GM21576 (cell line): Measurements from ENCODE around the gene GUCY1B1.

Experiments
- ATAC-seq: cut with Tn5 transposase; IDR thresholded peaks from one replicate; pipeline ENCODE4 v1.9.1; 2021; ENCODE audit warnings: mild to moderate bottlenecking, moderate library complexity; ENCODE audit not compliant: unreplicated experiment

GUCY1B1 gene

DNA sequence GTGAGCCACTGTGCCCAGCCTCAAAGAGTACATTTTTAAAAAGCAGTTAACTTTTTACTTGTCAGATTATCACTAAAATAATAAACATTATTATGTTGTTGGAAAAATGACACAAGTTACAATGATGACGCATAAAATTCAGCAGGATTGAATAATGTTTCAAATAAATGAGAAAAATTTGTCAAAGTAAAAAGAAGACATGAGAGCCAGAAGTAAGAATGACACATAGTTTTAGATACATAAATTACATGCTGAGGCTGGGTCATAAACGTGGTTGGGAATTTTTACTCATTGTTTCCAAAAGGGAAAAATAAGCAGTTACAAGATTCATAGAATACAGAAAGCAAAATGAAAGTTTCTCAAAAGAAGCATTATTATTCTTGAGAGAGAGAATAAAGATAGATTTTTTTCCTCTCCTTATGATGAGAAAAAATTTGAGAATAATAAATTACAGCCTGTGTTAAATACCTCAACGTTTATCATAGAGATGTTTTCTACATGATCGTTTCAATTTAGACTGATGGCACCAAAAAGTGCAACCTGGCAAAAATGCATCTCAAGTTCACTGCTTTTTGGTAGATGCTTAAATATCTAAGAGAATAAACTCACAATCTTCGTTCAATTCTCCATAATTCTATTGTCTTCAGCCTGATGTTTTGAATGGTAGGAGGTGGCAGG, 40.4 kb downstream of the GUCY1B1 start:
- no peak for ATAC-seq

DNA sequence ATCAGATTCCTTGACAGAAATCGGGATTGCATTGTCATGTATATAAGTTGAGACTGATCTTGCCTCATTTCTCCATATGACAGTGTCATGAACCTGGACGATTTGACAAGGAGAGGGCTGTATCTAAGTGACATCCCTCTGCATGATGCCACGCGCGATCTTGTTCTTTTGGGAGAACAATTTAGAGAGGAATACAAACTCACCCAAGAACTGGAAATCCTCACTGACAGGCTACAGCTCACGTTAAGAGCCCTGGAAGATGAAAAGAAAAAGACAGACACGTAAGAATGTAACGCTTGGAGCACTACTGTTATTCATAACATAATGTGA, 40.9 kb downstream of the GUCY1B1 start:
- no peak for ATAC-seq

DNA sequence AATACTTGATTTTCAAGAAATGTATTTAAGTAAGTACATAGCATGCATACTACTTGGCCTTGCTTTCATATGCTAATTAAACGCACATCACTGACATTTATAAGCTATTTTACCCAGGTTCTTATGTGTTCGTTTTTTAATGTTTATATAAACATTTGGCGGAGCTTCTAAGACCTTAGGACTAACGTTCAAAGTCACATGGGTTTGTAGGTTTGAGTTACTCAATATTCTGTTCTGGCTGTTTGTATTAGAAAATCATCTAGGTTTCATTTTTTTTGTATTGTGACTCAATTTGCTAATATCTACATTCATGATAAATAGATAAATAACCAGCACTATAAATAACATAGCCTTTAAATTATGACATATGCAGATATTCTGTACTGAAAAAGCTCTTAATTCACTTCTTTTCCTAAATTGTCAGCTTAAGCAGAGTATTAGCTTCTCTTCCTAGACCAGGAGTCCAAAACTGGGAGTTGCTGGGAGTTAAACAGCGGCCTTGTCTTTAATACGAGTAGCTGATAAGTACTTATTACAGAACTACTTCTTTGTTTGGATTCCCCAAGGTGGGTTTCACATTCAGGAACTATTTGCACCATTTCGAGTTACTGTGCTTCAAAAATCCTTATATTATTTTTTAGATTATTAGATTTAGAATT, 42.0 kb downstream of the GUCY1B1 start:
- ATAC-seq: no peak

DNA sequence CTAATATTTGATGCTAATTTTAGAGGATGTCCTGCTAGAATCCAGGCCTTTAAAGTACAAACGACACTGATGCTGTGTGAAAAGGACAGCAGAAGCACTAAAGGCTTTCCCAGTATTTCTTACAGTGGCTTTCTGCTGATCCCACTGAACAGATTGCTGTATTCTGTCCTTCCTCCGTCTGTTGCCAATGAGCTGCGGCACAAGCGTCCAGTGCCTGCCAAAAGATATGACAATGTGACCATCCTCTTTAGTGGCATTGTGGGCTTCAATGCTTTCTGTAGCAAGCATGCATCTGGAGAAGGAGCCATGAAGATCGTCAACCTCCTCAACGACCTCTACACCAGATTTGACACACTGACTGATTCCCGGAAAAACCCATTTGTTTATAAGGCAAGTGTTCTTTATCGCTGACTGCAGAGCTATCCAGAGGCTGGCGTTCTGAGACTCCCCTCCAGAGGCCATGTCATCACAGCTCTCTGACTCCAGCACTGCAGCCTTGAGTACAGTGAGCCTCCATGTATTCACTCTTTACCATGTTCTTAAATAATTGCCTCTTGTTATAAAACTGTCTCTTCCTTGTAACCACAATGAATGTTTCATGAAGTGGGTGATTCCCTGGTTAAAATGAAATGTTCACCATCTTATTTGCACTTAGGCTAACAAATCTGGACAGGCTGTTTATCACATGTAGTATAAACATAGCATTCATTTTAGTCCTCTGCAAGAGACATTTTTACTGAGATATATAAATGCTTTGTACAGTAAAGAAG, 43.6 kb downstream of the GUCY1B1 start:
- no peak for ATAC-seq

DNA sequence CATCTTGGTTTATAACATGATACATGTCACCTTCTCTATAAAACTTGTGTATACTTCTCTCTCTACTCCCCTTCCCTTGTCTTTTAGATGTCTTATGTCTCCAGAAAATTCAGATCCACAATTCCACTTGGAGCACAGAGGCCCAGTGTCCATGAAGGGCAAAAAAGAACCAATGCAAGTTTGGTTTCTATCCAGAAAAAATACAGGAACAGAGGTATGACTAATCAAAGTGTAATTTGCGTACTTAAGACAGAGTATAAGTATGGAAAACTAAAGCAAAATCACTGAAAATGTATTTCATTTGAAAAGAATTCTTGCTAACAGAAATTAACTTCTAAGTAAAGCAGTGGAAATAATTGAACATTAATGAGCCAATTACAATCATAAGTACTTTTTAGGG, 46.2 kb downstream of the GUCY1B1 start:
- no peak for ATAC-seq

DNA sequence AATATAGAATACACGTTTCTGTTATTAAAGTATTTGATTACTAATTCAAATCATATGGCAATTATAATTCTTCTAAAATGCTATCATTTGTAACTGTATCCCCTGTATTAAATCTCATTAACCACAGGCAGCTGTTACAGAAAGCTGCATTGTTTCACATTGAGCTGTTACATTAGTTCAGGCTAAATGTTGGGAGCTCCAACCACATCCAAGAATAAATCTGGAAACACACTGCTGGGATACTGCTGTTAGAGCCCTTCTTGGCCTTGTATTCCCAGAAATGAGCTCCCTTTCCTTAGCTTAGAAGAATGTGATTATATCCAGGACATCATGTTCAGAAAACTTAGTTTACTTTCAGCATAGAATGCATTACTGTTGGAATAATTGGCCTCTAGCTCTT, 48.2 kb downstream of the GUCY1B1 start:
- ATAC-seq: no peak

DNA sequence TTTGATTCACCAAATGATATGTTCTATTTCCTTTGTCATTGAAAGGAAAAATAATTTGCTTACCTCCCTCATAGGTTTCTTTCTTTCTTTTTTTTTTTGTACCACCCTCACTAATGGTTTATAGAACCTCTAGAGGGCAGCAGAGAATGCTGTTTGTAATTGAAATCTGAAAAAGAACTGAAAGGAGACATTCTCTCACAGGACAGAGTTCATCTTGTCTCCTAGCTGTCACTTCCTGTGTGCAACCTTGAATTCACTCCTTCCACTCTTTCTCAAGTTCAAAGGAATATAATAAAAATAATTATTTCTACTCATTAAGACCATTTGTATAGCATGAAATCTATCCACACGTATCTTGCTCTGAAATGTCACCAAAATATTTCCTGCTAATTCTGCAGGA, 51.0 kb downstream of the GUCY1B1 start:
- ATAC-seq: peak; percentile 99

DNA sequence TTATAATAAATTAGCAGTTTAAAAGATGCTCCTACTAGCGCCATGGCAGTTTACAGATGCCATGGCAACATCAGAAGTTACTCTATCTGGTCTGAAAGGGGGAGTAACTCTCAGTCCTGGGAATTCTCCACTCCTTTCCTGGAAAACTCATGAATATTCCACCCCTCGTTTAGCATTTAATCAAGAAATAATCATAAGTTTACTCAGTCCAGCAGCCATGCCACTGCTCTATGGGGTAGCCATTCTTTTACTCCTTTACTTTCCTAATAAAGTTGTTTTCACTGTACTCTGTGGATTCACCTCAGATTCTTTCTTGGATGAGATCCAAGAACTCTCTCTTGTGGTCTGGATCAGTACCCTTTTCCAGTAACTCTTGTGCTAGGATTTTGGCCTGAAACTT, 52.3 kb downstream of the GUCY1B1 start:
- ATAC-seq: no peak

DNA sequence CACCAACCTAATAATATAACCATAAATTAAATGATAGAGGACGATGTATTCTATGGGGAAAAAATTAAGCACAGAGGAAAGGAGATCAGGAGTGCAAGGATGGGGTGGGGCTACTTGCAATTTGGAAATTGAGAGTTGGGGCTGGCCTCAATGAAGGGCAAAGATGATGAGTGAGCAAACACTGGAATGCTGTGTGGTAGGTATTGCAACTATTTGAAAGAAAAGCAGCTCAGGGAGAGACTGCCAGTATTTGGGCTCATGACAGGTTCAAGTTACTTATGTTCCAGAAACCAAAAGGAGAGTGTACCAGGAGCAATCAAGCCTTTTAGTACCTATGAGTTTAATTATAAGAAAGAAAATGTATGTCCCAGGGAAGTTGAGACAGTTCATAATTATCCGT, 59.8 kb downstream of the GUCY1B1 start:
- no peak for ATAC-seq

DNA sequence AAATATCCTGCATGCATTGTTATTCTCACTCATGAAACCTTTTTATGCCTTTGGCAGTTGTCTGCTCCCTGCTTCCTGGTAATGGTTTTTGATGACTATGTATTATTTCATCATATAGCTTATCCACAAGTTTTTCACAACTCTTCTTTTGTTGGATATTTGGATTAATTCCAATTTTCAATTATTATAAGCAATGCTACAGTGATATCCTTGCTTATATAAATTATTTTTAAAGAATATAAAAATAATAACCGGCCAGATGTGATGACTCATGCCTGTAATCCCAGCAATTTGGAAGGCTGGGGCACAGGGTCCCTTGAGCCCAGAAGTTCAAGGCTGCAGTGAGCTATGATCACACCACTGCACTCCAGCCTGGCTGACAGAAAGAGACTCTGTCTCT, 60.2 kb downstream of the GUCY1B1 start:
- ATAC-seq: no peak

DNA sequence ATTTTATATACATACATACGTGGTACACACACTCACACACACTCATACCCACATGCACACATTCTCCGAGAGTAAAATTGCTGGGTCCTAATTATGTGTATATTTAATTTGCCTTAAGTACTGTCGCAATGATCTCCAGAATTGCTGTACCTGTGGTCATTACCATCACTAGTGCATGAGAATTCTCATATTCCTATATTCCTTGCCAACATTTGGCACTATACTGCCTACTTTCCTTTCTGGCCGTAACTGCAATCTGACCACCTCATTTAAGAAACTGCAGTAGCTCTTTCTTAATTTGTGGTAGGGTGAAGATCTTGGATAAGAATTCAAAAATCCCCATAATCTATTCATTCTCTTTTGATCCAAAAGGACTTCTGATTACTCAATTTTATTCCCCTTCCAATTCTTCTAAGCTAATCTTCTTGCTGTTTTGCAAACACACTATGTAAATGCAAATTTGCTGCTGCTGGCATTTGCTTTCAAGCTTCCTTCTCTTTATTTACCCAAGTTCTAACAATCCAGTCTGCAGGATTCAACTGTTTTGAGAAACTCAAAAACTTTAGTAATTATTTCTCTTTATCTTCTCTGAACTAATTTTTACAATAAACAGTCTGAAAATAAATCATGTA, 62.2 kb downstream of the GUCY1B1 start:
- no peak for ATAC-seq

DNA sequence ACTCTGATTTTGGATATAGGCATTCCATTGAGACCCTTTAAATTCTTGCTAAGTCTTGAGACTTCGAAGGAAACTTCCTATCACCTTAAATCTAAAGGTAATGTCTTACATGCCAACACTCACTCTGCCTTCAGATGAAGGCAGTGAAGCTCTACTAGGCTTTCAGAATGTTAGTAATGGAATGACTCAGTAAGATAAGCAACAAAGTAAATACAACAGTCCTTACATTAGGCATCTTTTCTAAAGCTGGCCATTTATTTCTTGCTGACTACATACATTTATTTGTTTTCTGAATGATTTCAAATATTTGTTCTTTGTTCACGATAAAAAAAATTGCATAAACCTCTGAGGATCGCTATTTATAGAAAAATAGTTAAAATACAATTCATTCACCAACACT, 63.8 kb downstream of the GUCY1B1 start:
- ATAC-seq: no peak

DNA sequence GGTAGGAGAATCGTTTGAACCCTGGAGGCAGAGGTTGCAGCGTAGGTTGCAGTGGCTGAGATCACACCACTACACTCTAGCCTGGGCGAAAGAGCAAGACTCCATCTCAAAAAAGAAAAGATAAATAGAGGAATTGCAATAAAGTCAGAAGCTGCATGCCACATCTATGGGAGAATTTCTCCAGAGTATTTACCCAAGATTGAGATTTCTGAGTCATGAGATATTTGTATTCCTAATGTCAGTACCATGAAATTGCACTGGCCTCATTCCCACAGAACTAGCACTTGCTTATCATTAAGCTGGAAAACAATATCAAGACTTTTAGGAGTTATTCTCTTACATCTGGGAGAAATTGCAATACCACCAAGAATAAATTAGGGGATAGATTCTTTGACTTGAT, 69.8 kb downstream of the GUCY1B1 start:
- ATAC-seq: no peak

DNA sequence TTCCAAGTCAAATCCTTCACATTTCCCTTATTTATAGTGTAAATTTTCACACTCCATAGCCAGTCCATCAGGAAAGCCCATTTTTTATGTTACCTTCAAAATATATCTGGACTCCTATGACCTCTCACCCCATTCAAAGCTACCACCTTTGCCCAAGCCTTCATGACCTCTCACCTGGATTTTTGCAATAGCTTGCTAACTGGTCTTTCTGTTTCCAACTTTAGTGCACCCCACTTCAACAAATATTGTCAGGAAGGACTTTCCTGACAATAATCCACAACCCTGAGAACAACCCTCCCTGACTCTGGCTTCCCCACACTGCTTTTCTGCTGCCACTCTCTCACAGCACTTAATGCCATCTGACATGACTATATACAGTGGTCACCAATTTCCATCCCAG, 73.8 kb downstream of the GUCY1B1 start:
- ATAC-seq: no peak

DNA sequence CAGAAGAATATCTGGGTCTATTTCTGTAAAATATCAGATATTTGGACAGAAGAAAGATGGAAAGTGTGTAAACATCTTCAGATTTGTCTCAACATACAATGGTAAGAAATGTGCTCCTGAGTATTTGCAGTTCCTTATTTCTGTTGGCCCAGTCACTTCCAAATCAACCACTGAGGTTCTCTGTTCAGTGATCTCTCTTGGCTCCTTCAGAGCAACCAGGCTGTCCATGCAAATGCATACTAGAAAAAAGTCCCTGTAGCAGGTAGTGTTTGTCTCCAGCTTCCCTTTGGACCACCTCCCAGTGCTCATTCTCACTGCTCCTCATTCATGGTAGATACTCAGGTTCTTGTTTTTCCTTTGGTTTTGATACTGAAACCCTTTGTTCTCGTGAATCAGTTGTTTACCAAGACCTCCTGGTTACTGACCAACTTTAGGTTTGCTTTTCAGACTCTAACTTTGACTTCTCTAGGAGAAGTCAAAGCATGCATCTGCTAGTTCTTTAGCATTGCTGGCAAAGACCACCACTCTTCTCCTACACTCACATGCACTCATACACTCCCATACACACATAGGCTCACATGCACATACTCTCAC, 78.5 kb downstream of the GUCY1B1 start:
- no peak for ATAC-seq

DNA sequence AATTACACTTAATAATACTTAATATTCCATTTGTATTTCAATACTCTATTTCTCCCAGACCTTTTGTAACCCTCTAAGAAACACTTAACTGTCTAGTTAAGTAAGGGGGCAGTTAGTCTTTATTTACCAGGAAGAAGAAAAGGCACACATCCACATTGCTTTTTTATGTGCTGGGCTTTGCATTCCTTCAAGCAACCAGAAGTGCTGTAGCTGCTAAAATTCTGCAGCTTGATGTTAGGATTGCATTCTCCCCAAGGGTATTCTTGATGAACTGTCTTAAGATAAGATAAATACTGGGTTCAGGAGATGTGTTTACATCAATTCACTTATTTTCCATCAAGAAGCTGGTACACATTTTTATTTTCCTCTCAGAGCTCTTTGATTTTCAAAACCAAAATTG, 83.3 kb downstream of the GUCY1B1 start:
- no peak for ATAC-seq

DNA sequence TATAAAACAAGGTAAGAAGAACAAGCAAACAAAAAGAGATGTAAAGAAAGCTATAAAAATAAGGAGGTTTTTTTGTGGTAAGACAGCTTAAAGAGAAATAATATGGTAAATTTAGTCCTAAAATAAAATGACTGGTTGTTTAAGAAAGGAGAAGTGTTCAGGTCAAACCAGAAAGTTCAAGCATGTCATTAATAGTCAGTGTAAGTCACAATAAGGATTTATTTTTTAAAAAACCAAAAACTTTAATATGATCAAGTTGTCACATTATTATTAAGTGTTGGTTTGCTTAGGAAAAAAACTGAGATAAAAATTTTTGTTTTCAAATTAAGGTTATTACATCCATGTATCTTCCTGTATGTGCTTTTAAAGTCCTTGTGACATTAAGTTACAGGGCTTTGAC, 88.1 kb downstream of the GUCY1B1 start:
- ATAC-seq: no peak

DNA sequence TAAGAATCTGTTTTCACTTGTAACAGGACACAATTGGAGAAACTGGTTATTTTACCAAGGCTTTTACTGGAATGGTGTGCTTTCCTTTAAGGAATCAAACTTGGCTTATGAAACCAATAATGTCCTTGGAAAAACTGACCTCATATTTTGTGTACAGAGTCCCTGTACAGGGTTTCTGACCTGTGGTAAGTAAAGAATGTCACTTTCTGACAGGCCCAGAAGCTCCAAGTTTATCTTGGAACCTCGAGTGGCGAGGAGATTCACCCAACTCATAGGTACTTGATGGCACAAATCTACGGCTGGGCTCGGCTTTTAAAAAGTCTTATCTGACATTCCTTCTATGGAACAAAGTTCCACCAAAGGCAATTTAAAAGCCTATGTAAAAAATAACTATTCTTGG, 90.2 kb downstream of the GUCY1B1 start:
- ATAC-seq: no peak

DNA sequence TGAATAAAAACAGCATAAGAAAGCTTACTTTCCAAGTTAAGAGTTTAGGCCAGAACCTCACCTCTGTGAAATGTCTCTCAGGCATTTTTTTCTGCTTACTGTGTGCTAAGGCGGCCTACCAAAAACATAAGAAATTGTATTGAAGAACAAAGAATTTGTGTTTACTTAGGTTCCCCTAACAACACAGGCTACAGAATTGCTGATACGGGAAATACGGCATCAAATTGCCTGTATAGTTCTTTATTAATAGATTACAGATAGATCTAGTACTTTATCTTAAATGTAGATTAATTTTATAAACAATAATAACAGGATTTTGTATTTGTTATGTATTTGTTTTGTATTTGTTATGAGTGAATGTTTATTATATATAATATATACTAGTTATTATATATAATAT, 94.4 kb downstream of the GUCY1B1 start:
- no peak for ATAC-seq

DNA sequence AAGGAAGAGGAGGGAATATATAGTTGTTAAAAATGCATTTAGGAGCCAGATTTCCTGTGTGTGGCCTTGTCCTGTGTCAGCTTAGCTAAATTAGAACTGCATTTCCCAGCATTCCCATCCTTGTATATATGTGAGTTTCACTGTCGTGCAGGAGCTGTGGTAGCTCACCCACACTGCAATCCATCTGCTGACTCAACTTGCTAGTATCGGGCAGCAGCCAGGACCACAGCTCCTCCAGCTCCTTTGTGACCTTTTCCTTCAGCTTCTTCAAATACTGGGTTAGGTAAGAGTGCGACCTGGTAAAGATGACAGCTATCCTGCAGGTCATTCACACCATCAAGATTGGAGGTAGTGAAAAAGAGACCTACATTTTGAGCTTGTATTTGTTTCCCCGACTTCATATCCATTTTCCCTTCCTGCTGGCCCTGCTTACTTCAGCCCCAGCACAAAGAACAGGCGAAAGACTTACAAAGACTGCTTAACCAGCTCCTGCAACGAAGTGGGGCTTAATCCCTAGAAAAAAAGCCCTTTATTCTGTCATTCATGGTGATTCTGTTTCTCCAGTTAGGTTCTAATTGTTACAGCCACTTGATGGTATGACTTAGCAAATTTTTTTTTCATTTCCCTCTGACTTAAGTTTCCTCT, 95.9 kb downstream of the GUCY1B1 start:
- ATAC-seq: no peak

DNA sequence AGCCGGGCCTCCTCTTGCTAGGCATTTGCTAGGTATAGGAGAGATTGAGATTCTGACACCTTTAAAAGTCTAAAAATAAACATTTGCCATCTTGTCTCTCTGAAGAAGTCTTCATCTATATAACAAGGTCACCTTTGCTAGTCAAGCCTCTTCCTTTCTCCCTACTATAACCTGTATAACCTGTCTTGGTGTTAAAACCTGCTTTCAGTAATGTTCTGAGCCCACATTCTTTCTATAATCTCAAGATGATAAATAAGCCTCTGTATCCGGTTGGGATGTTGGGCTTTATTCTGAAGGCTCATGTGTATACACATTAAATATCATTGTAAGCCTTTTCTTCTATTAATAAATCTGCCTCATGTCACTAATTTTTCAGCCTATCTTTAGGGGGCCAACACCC, 97.1 kb downstream of the GUCY1B1 start:
- no peak for ATAC-seq
